GM18519 (cell line): ENCODE results near the gene MOBP.
"Not testable (repeated sequence)": the region's sequence is repeated elsewhere in the genome, so short reads cannot be mapped to it uniquely, and the experiment has no call there.

Experiments used
- ATAC-seq: cut with Tn5 transposase; IDR thresholded peaks from one replicate; pipeline ENCODE4 v1.9.1; 2021; ENCODE audit warnings: mild to moderate bottlenecking, moderate library complexity; ENCODE audit not compliant: unreplicated experiment, low FRiP score

Gene MOBP, protein sequence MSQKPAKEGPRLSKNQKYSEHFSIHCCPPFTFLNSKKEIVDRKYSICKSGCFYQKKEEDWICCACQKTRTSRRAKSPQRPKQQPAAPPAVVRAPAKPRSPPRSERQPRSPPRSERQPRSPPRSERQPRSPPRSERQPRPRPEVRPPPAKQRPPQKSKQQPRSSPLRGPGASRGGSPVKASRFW

DNA sequence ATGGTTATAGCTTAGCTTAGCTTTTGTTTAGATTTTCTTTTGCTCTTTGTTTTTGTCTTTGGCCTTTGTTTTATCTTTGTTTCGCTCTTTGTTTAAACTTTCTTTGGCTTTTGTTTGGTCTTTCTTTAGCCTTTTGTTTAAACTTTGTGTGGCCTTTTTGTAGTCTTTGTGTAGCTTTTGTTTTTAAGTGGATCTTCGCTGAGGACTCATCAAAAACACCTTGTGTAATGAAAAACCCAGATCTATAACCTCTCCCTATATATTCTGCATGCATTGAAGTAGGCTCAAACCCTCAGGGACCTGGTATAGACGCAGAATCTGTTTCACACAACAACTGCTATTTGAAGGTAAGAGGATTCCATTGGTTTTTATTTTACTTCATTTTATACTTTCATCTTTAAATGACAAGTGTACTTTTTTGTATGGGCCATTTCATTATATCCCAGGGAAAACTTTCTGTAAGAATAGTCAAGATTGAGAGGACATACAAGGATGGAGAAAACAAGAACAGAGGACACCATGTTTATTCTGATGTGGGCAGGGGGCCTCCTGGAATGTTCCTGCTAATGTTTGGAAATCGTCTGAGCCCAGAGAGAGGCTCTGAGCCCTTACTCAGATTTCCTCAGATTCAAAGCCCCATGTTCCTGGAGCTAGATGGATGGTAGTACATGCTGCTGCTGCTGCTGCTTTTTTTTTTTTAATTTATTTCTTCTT lies at the start of gene MOBP:
Gene MOBP (plus strand): TSS at position 287 of the 714 bp plus-strand sequence. CDS start 34,390 bp downstream, outside the sequence.
- ATAC-seq, result no peak

DNA sequence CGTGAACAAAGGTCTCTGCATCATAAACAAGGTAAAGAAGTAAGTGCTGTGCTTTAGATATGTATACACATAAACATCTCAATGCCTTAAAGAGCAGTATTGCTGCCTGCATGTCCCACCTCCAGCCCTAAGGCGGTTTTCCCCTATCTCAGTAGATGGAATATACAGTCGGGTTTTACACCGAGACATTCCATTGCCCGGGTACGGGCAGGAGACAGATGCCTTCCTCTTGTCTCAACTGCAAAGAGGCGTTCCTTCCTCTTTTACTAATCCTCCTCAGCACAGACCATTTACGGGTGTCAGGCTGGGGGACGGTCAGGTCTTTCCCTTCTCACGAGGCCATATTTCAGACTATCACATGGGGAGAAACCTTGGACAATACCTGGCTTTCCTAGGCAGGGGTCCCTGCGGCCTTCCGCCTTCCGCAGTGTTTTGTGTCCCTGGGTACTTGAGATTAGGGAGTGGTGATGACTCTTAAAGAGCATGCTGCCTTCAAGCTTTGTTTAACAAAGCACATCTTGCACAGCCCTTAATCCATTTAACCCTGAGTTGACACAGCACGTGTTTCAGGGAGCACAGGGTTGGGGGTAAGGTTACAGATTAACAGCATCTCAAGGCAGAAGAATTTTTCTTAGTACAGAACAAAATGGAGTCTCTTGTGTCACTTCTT lies 48.8 kb upstream of the MOBP start:
- ATAC-seq, result not testable (repeated sequence)

DNA sequence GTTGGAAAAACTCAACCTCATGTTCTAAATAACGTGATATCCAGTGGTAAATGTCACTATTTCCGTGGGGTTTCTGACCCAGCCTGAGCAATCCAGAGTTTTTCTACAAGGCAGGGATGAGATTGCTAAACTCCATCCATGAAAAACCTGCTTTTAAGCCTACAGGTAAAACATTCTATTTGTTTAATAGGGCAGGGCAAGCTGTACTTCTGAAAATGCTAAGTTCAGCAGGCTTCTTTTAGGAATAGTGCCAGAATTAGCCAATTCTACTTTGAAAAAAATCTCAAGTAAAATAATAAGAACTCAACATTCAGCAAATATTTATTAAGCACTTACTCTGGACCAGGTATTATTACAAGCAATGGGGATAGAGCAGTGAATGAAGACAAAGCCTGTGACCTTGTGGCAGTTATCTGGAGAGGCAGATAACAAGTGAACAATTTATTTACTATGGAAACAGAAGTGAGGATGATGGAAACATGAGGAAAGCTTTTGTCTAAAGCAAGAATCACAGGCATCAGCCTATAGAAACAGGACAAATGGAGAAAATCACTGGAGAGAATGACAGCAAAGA lies 47.7 kb upstream of the MOBP start:
- ATAC-seq, result no peak

DNA sequence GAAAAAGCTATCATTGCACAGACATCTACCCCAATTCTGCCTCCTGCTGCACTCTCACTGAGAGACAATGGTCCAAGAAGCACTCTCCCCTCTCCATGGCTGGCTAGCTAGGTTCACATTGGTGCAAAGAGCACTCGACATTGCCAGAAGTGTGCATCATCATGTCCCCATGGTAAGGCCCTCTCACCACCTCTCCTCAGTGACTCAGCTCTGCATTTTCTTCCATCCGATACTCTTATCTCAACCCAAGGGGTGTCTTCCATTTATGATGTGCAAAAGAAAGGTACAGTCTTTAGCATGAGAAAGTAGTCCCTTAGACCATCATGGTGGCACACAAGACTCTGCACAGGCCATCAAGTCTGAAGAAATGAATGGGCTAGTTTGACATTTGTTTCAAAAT lies 46.9 kb upstream of the MOBP start:
- ATAC-seq, result no peak

DNA sequence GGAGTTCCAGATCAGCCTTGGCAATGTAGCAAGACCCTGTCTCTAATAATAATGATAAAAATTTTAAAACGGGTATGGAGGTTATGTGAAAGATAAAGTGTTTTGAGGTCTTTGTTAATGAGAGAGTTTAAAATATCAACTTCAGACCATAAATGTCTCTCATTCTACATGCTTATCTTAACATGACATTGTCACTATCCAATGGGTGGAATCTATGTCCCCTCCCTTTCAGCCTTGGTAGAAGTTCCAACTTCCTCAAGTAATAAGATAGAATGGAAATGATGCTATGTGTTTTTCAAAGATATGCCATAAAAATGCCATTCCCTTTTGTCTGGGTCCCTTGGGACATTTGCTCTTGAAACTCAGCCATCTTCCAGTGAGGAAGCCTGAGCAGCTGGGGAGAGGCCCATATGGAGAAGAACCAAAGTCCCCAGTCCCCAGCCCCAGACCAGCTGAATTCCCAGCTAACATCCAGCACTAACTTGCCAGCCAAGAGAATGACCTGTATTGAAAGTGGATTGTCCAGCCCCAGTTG lies 44.0 kb upstream of the MOBP start:
- ATAC-seq, result no peak

DNA sequence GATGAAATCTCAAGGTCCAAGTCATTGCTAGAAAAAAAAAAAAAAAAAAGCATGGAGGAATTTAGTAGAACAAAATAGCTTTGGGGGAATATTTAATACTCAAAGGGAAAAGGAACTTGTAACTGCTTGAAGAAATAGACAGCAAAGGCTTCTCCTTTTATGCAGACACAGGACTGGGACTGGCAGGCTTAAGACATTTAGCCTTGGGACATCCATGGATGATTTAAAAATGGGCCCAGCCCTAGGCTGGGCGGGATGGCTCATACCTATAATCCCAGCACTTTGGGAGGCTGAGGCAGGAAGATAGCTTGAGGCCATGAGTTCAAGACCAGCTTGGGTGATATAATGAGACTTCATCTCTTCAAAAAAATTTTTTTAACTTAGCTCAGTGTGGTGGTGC lies 41.2 kb upstream of the MOBP start:
- ATAC-seq, result no peak

DNA sequence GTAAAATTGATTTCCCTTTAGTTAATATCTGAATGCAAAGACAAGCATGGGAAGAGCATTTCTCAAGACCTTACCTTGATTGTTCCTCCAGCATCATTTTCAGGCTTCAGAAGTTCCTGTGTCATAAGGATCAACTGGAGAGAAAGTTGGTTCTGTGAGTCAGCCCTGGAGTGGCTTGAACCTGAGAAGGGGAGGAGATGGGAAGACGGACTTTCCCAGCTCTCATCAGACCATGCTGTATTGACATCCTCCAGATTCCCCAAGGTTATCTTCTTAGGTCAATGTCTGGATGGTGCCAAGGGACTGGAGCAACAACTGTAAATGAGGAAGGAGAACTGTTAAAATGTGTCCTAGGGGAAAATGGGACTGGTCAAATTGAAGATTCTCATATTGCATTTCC lies 40.0 kb upstream of the MOBP start:
- ATAC-seq, result no peak

DNA sequence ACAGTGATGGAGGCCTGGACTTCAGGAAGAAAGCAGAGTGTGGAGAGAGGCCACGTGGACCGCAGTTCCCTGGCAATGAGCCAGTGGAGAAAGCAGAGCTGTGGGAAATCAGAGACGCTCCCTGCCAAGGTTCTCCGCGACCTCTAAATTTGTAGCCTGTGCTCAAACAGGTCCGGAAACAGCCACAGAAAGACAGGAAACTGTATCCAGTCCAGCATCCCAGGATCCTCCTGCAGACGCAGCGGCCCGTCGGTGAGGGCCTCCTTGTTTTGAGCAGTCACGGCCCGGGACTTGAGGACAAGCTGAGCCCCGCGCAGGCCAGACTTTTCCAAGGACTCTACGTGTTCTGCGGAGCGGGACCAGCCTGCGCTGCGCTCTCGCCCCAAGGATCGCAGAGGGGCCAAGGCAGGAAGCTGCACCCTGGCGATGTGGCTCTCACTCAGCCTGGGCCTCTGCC lies 38.7 kb upstream of the MOBP start:
- ATAC-seq, result no peak

DNA sequence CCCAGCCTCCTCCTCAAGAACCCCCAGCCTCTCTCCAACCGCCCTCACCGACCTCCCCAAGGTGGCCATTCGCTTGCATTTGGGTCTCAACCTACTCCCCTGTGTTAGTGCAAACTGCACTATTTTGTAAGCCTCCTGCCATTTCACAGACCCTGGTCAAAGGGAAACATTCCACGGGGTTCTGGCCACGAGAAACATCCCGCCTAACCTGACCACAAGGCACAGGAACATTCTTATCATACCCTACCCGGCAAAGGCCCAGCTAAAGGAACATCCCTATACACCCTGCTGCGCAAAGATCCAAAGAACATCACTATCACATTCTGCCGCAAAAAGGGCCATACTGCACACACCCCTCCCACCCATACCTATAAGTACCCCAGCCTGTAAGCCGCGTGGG lies 38.0 kb upstream of the MOBP start:
- no peak for ATAC-seq

DNA sequence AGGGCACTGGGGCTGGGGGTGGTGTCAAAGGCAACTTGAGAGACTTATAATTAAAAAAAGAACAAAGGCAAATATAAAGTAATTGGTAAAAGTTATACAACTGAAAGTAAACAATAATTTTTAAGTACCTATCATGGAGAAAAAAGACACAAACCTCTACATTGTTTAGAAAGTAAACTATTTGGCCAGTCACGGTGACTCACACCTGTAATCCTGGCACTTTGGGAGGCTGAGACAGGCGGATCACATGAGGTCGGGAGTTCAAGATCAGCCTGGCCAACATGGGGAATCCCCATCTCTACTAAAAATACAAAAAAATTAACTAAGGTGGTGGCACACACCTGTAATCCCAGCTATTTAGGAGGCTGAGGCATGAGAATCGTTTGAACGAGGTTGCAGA lies 35.1 kb upstream of the MOBP start:
- no peak for ATAC-seq

DNA sequence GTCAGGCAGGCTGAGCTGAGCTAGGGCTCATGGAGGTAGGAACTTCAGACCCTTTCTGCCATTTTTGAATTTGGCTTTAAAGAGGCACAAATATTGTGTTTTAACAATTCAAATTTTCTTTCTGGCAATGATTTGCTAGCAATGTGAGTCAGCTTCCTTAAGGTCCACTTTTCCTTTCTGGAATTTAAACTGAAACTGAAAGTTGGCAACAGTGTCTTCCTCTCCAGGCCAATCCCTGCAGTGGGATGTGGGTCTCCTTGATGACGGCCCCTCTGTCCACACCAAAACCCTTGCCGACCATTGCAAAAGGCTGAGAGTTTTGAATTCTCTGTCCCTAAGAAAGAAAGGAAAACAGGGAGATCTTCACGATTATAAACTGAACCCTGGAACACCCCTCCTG lies 33.8 kb upstream of the MOBP start:
- no peak for ATAC-seq

DNA sequence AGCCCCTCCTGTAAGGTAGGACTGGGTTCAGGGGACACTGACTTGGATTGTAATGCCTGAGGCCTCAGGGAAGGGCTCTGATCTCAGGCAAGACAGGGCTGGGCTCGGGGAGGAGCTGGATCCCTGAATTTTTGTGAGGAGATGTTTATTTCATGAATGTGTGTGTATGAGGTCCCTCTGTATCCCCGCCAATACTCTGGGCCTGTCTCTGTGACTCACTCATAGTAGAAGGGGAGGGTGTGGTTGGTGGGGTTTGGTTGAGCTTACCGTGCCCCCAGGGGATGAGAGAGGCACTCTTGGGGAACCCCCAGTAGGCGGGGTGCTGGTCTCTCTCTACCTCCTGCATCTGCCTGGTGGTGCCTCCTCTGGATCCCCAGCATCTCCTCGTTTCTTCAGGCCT lies 32.9 kb upstream of the MOBP start:
- ATAC-seq, result peak; percentile 53

DNA sequence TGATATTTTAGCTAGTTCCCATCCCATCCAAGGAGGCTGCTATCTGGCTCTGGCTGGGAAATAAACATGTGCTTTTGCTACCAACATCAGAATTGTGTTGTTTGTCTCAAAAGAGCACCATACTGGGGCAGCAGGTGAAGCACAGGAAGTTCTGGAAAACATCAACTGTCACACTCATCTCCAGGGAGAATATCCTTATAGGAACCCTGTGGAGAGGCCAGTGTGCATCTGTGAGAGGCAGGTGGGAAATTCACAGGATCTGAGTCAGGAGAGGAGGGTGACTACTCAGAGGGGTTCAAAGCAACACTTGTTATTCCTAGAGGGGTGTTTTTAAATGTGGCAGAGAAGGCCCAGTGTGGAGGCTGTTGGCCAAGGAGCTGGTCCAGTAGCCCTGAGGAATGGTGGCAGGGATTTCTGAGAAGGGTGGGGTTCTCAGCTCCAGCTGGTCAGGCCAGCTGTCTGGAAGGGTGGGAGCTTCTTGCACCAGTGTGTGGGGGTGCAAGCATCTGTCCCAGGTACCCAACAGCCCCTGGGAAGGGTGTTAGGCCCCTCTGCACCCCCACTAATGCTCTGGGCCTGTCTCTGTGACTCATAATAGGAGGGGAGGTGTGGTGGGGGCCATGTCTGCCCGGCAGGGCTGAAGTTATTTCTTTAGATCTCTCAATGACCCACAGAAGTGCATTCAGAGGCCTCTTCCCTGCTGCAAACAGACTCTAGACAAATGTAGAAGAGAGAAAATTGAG lies 32.3 kb upstream of the MOBP start:
- ATAC-seq, result no peak

DNA sequence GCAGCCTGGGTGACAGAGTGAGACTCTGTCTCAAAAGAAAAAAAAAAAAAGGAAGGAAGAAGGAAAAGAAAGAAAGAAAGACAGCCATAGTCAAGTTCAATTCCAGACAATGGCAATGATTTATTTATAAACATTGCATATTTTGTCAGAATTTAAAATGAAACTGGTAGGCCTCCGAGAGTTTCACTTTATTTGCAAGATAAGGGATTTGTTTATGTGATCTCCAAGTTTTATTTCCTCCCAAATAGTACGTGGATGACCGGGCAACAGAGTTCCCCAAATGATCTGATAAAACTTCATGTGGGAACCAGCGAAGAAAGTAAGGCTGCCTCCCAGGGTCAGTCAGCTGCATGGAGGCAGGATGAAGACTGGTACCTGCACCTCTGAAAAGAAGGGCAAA lies 28.6 kb upstream of the MOBP start:
- no peak for ATAC-seq

DNA sequence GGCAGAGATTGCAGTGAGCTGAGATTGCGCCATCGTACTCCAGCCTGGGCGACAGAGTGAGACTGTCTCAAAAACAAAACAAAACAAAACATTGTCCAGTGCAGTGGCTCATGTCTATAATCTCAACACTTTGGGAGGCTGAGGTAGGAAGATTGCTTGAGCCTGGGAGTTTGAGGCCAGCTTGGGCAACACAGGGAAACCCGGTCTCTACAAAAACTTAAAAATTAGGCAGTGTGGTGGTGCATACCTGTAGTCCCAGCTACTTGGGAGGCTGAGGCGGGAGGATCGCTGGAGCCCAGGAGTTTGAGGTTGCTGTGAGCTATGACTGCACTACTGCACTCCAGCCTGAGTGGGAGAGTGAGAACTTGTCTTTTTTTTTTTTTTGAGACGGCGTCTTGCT lies 27.2 kb upstream of the MOBP start:
- no peak for ATAC-seq

DNA sequence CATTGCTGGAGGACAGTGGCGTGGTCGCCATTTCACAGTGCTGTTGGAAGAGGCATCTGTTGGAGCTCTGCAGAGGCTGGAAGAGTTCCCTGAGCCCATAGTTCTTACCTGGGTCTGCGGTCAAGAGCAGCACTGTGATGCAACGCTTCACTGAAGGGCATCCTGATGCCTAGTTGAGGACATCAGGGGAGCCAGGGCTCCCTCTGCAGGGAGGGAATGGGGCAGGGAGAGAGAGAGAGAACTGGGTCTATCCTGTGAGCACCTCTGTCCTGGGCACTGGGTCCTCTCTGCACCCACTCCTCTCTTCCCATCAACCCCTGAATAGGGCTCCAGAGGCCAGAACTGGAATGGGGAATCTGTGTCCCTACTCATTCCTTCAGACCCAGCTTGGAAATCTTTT lies 23.9 kb upstream of the MOBP start:
- ATAC-seq, result no peak

DNA sequence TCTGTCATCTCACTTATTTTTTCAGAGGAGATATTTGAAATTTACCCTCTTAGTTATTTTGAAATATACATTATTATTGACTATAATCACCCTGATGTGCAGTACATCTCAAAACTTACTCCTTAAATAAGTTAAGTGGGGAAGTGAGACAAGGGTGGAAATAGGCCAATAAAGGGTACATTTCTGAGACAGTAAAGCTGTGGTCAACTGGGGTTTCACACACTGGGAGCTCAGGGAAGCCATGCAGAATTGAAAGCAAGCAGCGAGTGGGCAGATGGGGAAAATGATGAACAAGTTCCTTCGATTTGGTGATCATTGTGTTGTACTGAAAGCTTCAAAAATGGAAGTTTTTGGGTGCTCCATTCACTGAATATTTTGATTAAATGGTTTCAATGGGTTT lies 21.6 kb upstream of the MOBP start:
- no peak for ATAC-seq

DNA sequence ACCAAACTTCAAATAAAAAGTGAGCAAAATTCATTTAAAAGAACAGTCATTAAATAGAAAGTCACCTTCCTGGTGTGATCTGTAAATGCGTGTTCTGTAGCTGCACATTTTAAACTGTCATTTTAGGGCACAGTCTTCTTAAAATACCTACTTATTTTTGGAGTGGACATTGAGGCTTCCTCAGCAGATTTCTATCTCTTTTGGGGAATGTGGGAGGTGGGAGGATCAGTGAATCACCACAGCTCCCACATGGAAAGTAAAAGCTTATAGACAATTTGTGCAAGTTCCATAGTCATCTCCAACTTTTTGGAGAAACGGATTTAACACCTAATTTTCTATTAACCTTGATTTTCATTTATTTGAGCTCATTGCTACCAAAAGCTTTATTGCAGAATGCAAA lies 21.0 kb upstream of the MOBP start:
- ATAC-seq, result no peak

DNA sequence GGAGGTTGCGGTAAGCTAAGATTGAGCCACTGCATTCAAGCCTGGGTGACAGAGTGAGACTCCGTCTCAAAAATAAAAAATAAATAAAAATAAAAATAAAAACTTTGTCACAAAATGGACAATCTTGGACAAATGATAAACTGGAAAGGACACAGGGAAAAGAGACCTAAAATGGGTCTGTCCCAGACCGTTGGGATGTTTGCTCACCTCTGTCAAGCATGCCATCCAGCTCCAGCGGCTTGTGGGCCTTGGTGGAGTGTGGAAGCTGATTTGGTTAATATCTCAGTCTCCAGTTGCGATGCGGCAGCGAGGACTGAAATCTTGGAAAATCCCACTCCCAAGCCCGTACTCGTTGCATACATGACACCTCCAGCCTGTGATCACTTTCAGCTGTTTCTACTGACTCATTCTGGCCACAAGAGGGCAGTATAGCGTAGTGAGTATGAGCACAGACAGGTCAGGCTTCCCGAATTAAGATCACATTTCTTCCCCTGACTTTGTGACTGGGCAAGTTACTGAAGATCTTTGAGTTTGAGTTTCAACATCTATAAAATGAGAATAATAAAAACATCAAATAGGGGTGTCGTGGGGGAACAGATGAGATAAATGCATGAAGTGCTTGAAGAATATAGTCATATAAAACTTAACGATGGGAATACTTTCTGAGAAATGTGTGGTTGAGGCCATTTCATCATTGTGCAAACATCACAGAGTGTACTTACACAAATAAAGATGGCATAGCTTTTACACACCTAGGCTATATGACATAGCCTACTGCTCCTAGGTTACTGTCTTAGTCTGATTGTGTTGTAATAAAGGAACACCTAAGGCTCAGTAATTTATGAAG lies 19.6 kb upstream of the MOBP start:
- peak; percentile 83 for ATAC-seq
